Prostate gland (tissue), 2 donors: Measurements from ENCODE around the gene POLE2. TPM values are rescaled to one million over a fixed set of nuclear protein-coding genes. Genes with fewer than 3 reads are reported as not detected.
"Not testable (repeated sequence)": the region's sequence is repeated elsewhere in the genome, so short reads cannot be mapped to it uniquely, and the experiment has no call there.

Experiments
- DNase-seq: peaks from one replicate; pipeline ENCODE4 v3.0.0-alpha.2; 2019; ENCODE audit warnings: low spot score
- H3K27ac ChIP-seq, 2 donors: fragments of 200-600 bp; sonication (generic); 2 replicates each; pipeline ENCODE4 v1.5.1; 2017 to 2019
- H3K27me3 ChIP-seq: fragments of 200-600 bp; sonication (generic); replicated peaks from 2 replicates; pipeline ENCODE4 v1.5.1; 2019; ENCODE audit not compliant: insufficient read depth
- H3K36me3 ChIP-seq, 2 donors: fragments of 200-600 bp; sonication (generic); 1 replicate in 1 of 2; 2 replicates in 1 of 2; pipeline versions ENCODE4 v1.5.1 to v1.8.1; 2017 to 2019
- H3K4me1 ChIP-seq: fragments of 200-600 bp; sonication (generic); replicated peaks from 2 replicates; pipeline ENCODE4 v1.5.1; 2019
- H3K4me3 ChIP-seq, 2 donors: fragments of 200-600 bp; sonication (generic); 2 replicates each; pipeline ENCODE4 v1.5.1; 2017 to 2019
- H3K9me3 ChIP-seq: fragments of 200-600 bp; sonication (generic); 2 replicates; pipeline ENCODE4 v1.5.1; 2017
- POLR2A ChIP-seq: fragments of 450-650 bp; IDR thresholded peaks from one replicate; pipeline ENCODE4 v1.6.1; 2016; ENCODE audit warnings: antibody characterized with exemption, mild to moderate bottlenecking
- POLR2AphosphoS5 ChIP-seq: sonication (generic); formaldehyde crosslinking; IDR thresholded peaks from one replicate; pipeline ENCODE4 v1.6.1; 2017; ENCODE audit warnings: antibody characterized with exemption
- WGBS: methylation state at CpG from one replicate; pipeline ENCODE4 v1.1.5; 2018; 5-methylcytosine and 5-hydroxymethylcytosine counted together
- intact Hi-C: fragments of 100-400 bp; cut with DNase I; formaldehyde crosslinking; loops from one replicate; pipeline ENCODE4 v1.14.2; 2022
- total RNA-seq, 2 donors: library from RNA; depleted of rRNA; stranded (reverse); fragments of >200 nt; gene quantifications; one replicate each; pipeline ENCODE4 v1.1.0, GENCODE V29; 2016
- TF ChIP-seq, protein P1 (sequence below), 4 experiments: fragments of 200-600 bp in 2 of 4; fragments of 450-650 bp in 2 of 4; sonication (generic) in 2 of 4; IDR thresholded peaks; 1 replicate in 3 of 4; 2 replicates in 1 of 4; pipeline ENCODE4 v1.5.1; 2016 to 2019; ENCODE audit warnings: antibody characterized with exemption in 4 of 4, mild to moderate bottlenecking in 2 of 4, moderate library complexity in 2 of 4

POLE2 gene
- total RNA-seq, 2 donors from 2014 or later: 3.2 to 5.8 TPM

DNA sequence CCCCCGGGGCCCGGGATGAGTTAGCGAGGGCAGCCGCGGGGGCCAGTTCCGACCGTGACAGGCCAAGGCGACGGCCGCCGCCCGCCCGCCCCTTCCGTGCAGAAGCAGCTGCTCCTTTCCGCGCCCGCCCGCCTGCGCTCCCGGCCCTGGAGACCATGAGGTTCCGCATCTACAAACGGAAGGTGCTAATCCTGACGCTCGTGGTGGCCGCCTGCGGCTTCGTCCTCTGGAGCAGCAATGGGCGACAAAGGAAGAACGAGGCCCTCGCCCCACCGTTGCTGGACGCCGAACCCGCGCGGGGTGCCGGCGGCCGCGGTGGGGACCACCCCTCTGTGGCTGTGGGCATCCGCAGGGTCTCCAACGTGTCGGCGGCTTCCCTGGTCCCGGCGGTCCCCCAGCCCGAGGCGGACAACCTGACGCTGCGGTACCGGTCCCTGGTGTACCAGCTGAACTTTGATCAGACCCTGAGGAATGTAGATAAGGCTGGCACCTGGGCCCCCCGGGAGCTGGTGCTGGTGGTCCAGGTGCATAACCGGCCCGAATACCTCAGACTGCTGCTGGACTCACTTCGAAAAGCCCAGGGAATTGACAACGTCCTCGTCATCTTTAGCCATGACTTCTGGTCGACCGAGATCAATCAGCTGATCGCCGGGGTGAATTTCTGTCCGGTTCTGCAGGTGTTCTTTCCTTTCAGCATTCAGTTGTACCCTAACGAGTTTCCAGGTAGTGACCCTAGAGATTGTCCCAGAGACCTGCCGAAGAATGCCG is 66.7 kb downstream of the POLE2 start:
- peaks cover 6% of the 10 kb centered on the region for H3K4me1 ChIP-seq
- 3% methylated on average over 43 of the region's 65 CpGs for WGBS

DNA sequence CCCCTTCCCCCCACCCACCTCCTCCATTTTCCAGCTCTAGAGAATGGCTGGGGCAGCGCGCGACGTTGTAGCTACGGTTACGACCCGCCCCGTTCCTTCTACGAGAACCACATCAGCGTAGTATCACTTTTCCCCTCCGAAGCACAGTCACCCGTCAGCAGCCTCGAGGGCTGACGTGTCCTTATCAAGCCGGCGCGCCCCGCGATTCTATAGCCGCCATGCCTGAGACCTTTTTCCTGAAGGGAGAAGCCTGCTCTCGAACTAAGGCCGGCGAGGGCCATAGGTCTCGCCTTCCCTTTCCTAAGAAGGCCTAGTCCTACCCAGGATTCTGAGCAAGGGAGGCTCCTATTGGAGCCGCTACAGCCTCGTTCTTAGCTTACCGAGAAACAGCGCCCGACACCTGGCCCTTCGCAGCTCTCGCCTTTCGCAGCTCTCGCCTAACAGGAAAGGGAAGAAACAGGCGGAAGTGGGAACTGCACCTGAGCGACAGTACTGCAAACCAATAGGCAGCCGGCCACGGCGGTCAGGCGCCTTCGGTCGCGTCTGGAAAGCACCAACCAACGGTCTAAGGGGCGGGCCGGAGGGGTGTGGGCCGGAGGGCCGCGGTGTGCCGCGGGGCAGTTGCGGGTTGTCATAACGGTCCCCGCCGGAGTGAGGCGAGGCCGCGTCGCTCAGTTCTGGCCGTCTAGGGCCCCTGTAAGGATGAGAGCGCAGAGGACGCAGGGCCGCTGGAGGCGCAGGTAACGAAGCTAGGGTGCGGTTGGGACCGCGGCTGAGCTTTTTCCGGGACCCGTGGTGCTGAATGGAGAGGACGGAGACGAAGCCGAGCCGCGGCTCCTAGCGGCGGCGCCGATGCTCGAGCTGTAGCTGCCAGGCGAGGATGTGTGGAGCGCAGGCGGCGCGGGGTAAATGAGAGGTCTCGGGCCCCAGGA is 67.6 kb downstream of the POLE2 start, which contains the start of the genes MGAT2 and RPL36AL:
Gene MGAT2, plus strand, starts transcription at position 618 of the 932 bp plus-strand sequence. CDS start 470 bp downstream, outside the sequence.
Gene RPL36AL, minus strand, starts transcription at position 445 of the 932 bp plus-strand sequence. CDS start 1,522 bp downstream, outside the sequence.
- Histone ChIP-seq H3K27ac (peak within 1 kb of the TSS; percentile 92), H3K4me1 (peaks cover 6% of the 10 kb centered on the region), H3K9me3 (no peaks in the 10 kb centered on the region), H3K27me3 (no peaks in the 10 kb centered on the region), H3K4me3 (peak within 1 kb of the TSS; percentile 94 to 95), H3K36me3 (no peaks in the 10 kb centered on the region)
- intact Hi-C loops: no loop called here
- DNase-seq: peak; percentile 98
- TF ChIP-seq, protein P1, sequence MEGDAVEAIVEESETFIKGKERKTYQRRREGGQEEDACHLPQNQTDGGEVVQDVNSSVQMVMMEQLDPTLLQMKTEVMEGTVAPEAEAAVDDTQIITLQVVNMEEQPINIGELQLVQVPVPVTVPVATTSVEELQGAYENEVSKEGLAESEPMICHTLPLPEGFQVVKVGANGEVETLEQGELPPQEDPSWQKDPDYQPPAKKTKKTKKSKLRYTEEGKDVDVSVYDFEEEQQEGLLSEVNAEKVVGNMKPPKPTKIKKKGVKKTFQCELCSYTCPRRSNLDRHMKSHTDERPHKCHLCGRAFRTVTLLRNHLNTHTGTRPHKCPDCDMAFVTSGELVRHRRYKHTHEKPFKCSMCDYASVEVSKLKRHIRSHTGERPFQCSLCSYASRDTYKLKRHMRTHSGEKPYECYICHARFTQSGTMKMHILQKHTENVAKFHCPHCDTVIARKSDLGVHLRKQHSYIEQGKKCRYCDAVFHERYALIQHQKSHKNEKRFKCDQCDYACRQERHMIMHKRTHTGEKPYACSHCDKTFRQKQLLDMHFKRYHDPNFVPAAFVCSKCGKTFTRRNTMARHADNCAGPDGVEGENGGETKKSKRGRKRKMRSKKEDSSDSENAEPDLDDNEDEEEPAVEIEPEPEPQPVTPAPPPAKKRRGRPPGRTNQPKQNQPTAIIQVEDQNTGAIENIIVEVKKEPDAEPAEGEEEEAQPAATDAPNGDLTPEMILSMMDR (IDR thresholded peaks at IDR 0.05): peak in 3 of 4 experiments; percentile 17 to 60 (median 51)
- TF ChIP-seq POLR2AphosphoS5 (peak; percentile 98), POLR2A (peak; percentile 91)
- WGBS: under 1% methylated on average over 77 of the region's 85 CpGs

More for the DNA sequence above, 66.7 kb downstream of the POLE2 start:
- TF ChIP-seq, protein P1 (IDR thresholded peaks at IDR 0.05): no peak
- TF ChIP-seq POLR2AphosphoS5 (no peak), POLR2A (no peak)
- H3K36me3 ChIP-seq: no peaks in the 10 kb centered on the region
- peak; percentile 27 for DNase-seq
- peak overlapping the region; percentile 94 to 95 for H3K4me3 ChIP-seq
- intact Hi-C loops: no loop called here
- no peaks in the 10 kb centered on the region for H3K9me3 ChIP-seq
- peak overlapping the region; percentile 92 for H3K27ac ChIP-seq
- H3K27me3 ChIP-seq: no peaks in the 10 kb centered on the region

DNA sequence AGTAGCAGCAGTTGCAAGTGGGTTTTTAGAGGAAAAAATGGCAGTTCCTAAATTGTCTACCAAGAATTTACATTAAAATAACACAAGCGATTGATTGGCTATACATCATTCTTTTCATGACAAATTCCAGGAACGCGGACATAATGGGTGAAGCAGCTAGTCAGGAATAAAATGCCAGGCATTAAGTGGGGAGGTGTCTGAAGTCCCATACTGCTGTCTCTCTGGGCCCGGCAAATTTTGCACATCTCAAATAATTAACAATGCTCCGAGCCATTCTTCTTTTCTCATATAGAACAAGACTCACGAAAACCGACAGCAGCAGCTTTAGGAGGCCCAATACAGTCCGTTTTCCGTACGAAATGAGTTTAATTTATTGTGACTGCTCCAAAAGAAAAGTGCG is 68.3 kb downstream of the POLE2 start:
- Histone ChIP-seq H3K27me3 (no peaks in the 10 kb centered on the region), H3K9me3 (no peaks in the 10 kb centered on the region), H3K27ac (peak overlapping the region; percentile 92), H3K36me3 (no peaks in the 10 kb centered on the region), H3K4me1 (peaks cover 6% of the 10 kb centered on the region), H3K4me3 (peak overlapping the region; percentile 94 to 95)
- TF ChIP-seq POLR2A (no peak), POLR2AphosphoS5 (no peak)
- TF ChIP-seq, protein P1 (IDR thresholded peaks at IDR 0.05): no peak
- 1% methylated on average over 11 of the region's 11 CpGs for WGBS
- no peak for DNase-seq
- intact Hi-C loops: no loop called here

DNA sequence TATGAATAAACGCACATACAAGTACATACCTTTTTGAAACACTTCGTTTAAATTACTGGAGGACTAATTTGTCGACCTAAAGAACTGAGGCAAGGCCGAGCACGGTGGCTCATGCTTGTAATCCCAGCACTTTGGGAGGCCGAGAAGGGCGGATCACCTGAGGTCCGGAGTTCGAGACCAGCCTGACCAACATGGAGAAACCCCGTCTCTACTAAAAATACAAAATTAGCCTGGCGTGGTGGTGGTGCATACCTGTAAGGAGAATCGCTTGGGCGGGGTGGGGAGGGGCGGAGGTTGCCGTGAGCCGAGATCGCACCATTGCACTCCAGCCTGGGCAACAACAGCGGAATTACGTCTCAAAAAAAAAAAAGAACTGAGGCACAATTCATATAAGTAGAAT is 68.7 kb downstream of the POLE2 start:
- H3K27ac ChIP-seq, H3K9me3 ChIP-seq, H3K36me3 ChIP-seq, H3K27me3 ChIP-seq, intact Hi-C loops, H3K4me1 ChIP-seq, DNase-seq: not testable (repeated sequence)
- WGBS: 63% methylated on average over 19 of the region's 19 CpGs
- peak overlapping the region; percentile 94 to 95 for H3K4me3 ChIP-seq
